Heart left ventricle (tissue), 16 donors: ENCODE data around the gene KCNQ1. TPM values are rescaled to one million over a fixed set of nuclear protein-coding genes. Genes with fewer than 3 reads are reported as not detected.
A peak's percentile ranks its signal among the peaks of the same experiment; 100 is the strongest.

ENCODE experiments used
- ATAC-seq, 4 donors: fragments of 200-7000 bp; cut with Tn5 transposase; one replicate each; pipeline ENCODE4 v1.9.1; 2020 to 2022; ENCODE audit warnings: moderate library complexity in 4 of 4, mild to moderate bottlenecking in 3 of 4, moderate number of reproducible peaks in 1 of 4
- DNase-seq, 5 donors: peaks; one replicate each; pipeline ENCODE4 v3.0.0-alpha.2; 2020
- H3K27ac ChIP-seq, 12 donors: fragments of 200-600 bp; sonication (generic) in 4 of 12; one replicate each; pipeline versions ENCODE4 v1.5.0 to v1.8.0; 2016 to 2022; ENCODE audit warnings: mild to moderate bottlenecking in 2 of 12
- H3K27me3 ChIP-seq, 9 donors: fragments of 200-600 bp; sonication (generic) in 2 of 9; one replicate each; pipeline versions ENCODE4 v1.5.1 to v1.8.0; 2016 to 2022; ENCODE audit warnings: mild to moderate bottlenecking in 3 of 9
- H3K36me3 ChIP-seq, 9 donors: fragments of 200-600 bp; sonication (generic) in 2 of 9; one replicate each; pipeline versions ENCODE4 v1.5.0 to v1.8.0; 2018 to 2022; ENCODE audit warnings: mild to moderate bottlenecking in 2 of 9
- H3K4me1 ChIP-seq, 12 donors: fragments of 200-600 bp; sonication (generic) in 4 of 12; one replicate each; pipeline versions ENCODE4 v1.5.0 to v1.8.0; 2016 to 2022; ENCODE audit warnings: mild to moderate bottlenecking in 3 of 12
- H3K4me3 ChIP-seq, 12 donors: fragments of 200-600 bp; sonication (generic) in 4 of 12; one replicate each; pipeline versions ENCODE4 v1.5.0 to v1.8.0; 2017 to 2022; ENCODE audit warnings: mild to moderate bottlenecking in 9 of 12, moderate library complexity in 4 of 12
- H3K9me3 ChIP-seq, 12 donors: fragments of 200-600 bp; sonication (generic) in 4 of 12; one replicate each; pipeline versions ENCODE4 v1.5.0 to v1.8.0; 2016 to 2022; ENCODE audit warnings: mild to moderate bottlenecking in 1 of 12
- CTCF ChIP-seq, 12 donors: fragments of 200-600 bp; sonication (generic) in 4 of 12; IDR thresholded peaks; one replicate each; pipeline versions ENCODE4 v1.5.0 to v1.8.0; 2018 to 2022; ENCODE audit warnings: antibody characterized with exemption in 12 of 12, mild to moderate bottlenecking in 5 of 12
- POLR2A ChIP-seq, 2 donors: fragments of 450-650 bp; IDR thresholded peaks; one replicate each; pipeline ENCODE4 v1.6.1; 2017; ENCODE audit warnings: antibody characterized with exemption in 2 of 2, mild to moderate bottlenecking in 2 of 2, moderate library complexity in 2 of 2
- WGBS, 4 donors: extraction: QIAGEN DNeasy Blood & Tissue Kit in 2 of 4; methylation state at CpG; one replicate each; pipeline versions ENCODE4 v1.1.5 to v1.1.7; 2013 to 2018; 5-methylcytosine and 5-hydroxymethylcytosine counted together
- intact Hi-C, 10 donors: fragments of 100-400 bp; cut with DNase I; formaldehyde crosslinking; loops; one replicate each; pipeline versions ENCODE4 v1.11.1 to v1.14.2; 2022
- polyA plus RNA-seq, 2 donors: library from polyadenylated mRNA; stranded (reverse); fragments of 200-250 nt; gene quantifications; one replicate each; pipeline ENCODE4 v1.2.3, GENCODE V29; 2013
- total RNA-seq, 9 donors: library from RNA; depleted of rRNA in 2 of 9; stranded (reverse); fragments of >200 nt in 2 of 9; fragmentation: NEBNext Ultra II Directional in 3 of 9; extraction: Animal tissue kit (Norgen Biotek cat#: 25700) in 3 of 9; gene quantifications; one replicate each; pipeline versions ENCODE4 v1.1.0 to v1.2.4, GENCODE V29; 2016 to 2023
- donor health status: ischemic (EF 13 %, LVEDD 7.1; RV severe dilation, severe dysfunction).
- donor health status: healthy with polysubstance abuse.
- donor health status: DM: no; HTN: yes; CAD: no.
- donor health status: DM: no; HTN: no; CAD: no.
- donor health status: ischemic (EF 25% LVEDD 6.9; RV normal size, moderate dysfunction).
- donor health status: ischemic (EF 25% LVEDD 5.7; RV mildly dilated, moderate dysfunction).
- donor health status: healthy.
- donor health status: DM: yes; HTN: yes; CAD: no.
- donor health status: ischemic (EF 35%, LVEDD 5.7; RV mildly dilated, moderate dysfunction).
- donor health status: nonischemic (EF 11% LVEDD 7.7; RV severe dilation, severe dysfunction).
- donor health status: DM: yes; HTN: yes; CAD: no.
- donor health status: PGD.
- donor health status: ischemic (EF 29% LVEDD 5.4; RV normal size, mild dysfunction).
- donor health status: nonischemic (EF 23%, LVEDD 6.1; RV moderate dilation, normal function).

KCNQ1 gene
- total and polyA plus RNA-seq, 11 donors, result 18.6 to 42.4 (median 31.4) TPM

GRCh38 chr11:2570841-2571597 lies 126.2 kb downstream of the KCNQ1 start:
- Histone ChIP-seq H3K27ac (no peak overlapping the region), H3K4me3 (no peak overlapping the region), H3K9me3 (no peaks in the 10 kb centered on the region), H3K27me3 (no peaks in the 10 kb centered on the region), H3K36me3 (peaks cover 0 to 12% (median 0%) of the 10 kb centered on the region in 9 donors), H3K4me1 (peaks cover 0 to 2% (median 0%) of the 10 kb centered on the region in 12 donors)
- DNase-seq (peak in 3 of 5 donors; percentile 8 to 44 (median 15)), ATAC-seq (no peak)
- no peak for TF ChIP-seq CTCF (IDR thresholded peaks at IDR 0.05)
- TF ChIP-seq POLR2A (IDR thresholded peaks at IDR 0.05), result no peak
- 97 to 98% (median 97%) methylated on average over 20 to 25 of the region's 25 CpGs for WGBS, 4 donors
- intact Hi-C loops, result no loop called here

- ATAC-seq (no peak), DNase-seq (peak in 3 of 5 donors; percentile 14 to 49 (median 23))
- TF ChIP-seq POLR2A (IDR thresholded peaks at IDR 0.05) (no peak), CTCF (IDR thresholded peaks at IDR 0.05) (no peak)
- Histone ChIP-seq H3K4me3 (no peak overlapping the region), H3K4me1 (no peaks in the 10 kb centered on the region), H3K27ac (no peak overlapping the region), H3K9me3 (no peaks in the 10 kb centered on the region), H3K27me3 (no peaks in the 10 kb centered on the region), H3K36me3 (peaks cover 0 to 15% (median 0%) of the 10 kb centered on the region in 9 donors)
- 95 to 98% (median 97%) methylated on average over 14 to 23 of the region's 23 CpGs for WGBS, 4 donors
- intact Hi-C loops, result no loop called here
Observed at GRCh38 chr11:2571598-2572281, 126.9 kb downstream of the KCNQ1 start.

GRCh38 chr11:2572491-2573239 lies 127.9 kb downstream of the KCNQ1 start:
- Histone ChIP-seq H3K4me3 (no peak overlapping the region), H3K9me3 (no peaks in the 10 kb centered on the region), H3K36me3 (peaks cover 0 to 15% (median 0%) of the 10 kb centered on the region in 9 donors), H3K27me3 (no peaks in the 10 kb centered on the region), H3K27ac (no peak overlapping the region), H3K4me1 (peaks cover 0 to 3% (median 0%) of the 10 kb centered on the region in 12 donors)
- WGBS, 4 donors, result 94 to 97% (median 97%) methylated on average over 20 to 33 of the region's 33 CpGs
- ATAC-seq, result no peak
- peak in 3 of 5 donors; percentile 11 to 55 (median 24) for DNase-seq
- intact Hi-C loops, result no loop called here
- TF ChIP-seq POLR2A (IDR thresholded peaks at IDR 0.05) (no peak), CTCF (IDR thresholded peaks at IDR 0.05) (no peak)
